ENCODE results near the gene MICAL1. TPM values are rescaled to one million over a fixed set of nuclear protein-coding genes. Genes with fewer than 3 reads are reported as not detected.
A peak's percentile ranks its signal among the peaks of the same experiment; 100 is the strongest.

Gene MICAL1
- 55.5 and 58.7 TPM in 2 replicates for total RNA-seq
- long read RNA-seq, partial matches to known transcripts: 7 of 9 reads
- long read RNA-seq, other reads (novel, unspliced or antisense): 2 of 9 reads

- Mint-ChIP-seq H3K27ac (ENCODE audit: unreplicated experiment) (peak within 1 kb of the TSS; percentile 98), H3K9me3 (no peaks in the 10 kb centered on the region), H3K4me3 (peak within 1 kb of the TSS; percentile 95), H3K4me1 (peaks cover 31% of the 10 kb centered on the region), H3K27me3 (ENCODE audit: low read depth) (peaks cover 2% of the 10 kb centered on the region), H3K36me3 (ENCODE audit: low read depth) (no peaks in the 10 kb centered on the region)
- peak; percentile 55 for DNase-seq (ENCODE audit: low read depth, low spot score)
- peak; percentile 38 for TF ChIP-seq CTCF (conservative IDR thresholded peaks at IDR 0.05)
These were observed at the start of gene MICAL1 for GRCh38 chr6:109455437-109456110. Gene MICAL1, minus strand, starts transcription at chr6:109455772. Its CDS starts 1,576 bp downstream, at chr6:109454196.

- Mint-ChIP-seq H3K4me1 (peaks cover 8% of the 10 kb centered on the region), H3K36me3 (ENCODE audit: low read depth) (no peaks in the 10 kb centered on the region)
These were observed 48.0 kb upstream of the MICAL1 start for GRCh38 chr6:109503327-109504224.

GRCh38 chr6:109498936-109499335, 43.4 kb upstream of the MICAL1 start:
- Mint-ChIP-seq H3K27me3 (ENCODE audit: low read depth) (no peaks in the 10 kb centered on the region), H3K9me3 (no peaks in the 10 kb centered on the region), H3K36me3 (ENCODE audit: low read depth) (no peaks in the 10 kb centered on the region), H3K4me1 (peaks cover 3% of the 10 kb centered on the region), H3K27ac (ENCODE audit: unreplicated experiment) (no peak overlapping the region), H3K4me3 (no peak overlapping the region)
- TF ChIP-seq CTCF (conservative IDR thresholded peaks at IDR 0.05): no peak
- no peak for DNase-seq (ENCODE audit: low read depth, low spot score)

More at GRCh38 chr6:109503327-109504224, 48.0 kb upstream of the MICAL1 start:
- TF ChIP-seq CTCF (conservative IDR thresholded peaks at IDR 0.05): no peak
- H3K27me3 Mint-ChIP-seq (ENCODE audit: low read depth): no peaks in the 10 kb centered on the region
- no peaks in the 10 kb centered on the region for H3K9me3 Mint-ChIP-seq
- H3K4me3 Mint-ChIP-seq: no peak overlapping the region
- H3K27ac Mint-ChIP-seq (ENCODE audit: unreplicated experiment): no peak overlapping the region
- no peak for DNase-seq (ENCODE audit: low read depth, low spot score)

- Mint-ChIP-seq H3K4me1 (peaks cover 3% of the 10 kb centered on the region), H3K27ac (ENCODE audit: unreplicated experiment) (no peak overlapping the region), H3K9me3 (no peaks in the 10 kb centered on the region), H3K27me3 (ENCODE audit: low read depth) (no peaks in the 10 kb centered on the region), H3K4me3 (no peak overlapping the region), H3K36me3 (ENCODE audit: low read depth) (no peaks in the 10 kb centered on the region)
- no peak for DNase-seq (ENCODE audit: low read depth, low spot score)
- no peak for TF ChIP-seq CTCF (conservative IDR thresholded peaks at IDR 0.05)
These were observed 42.5 kb upstream of the MICAL1 start for GRCh38 chr6:109498052-109498451.

- Mint-ChIP-seq H3K9me3 (no peaks in the 10 kb centered on the region), H3K36me3 (ENCODE audit: low read depth) (no peaks in the 10 kb centered on the region), H3K4me1 (peaks cover 6% of the 10 kb centered on the region), H3K4me3 (no peak overlapping the region), H3K27me3 (ENCODE audit: low read depth) (no peaks in the 10 kb centered on the region), H3K27ac (ENCODE audit: unreplicated experiment) (no peak overlapping the region)
- no peak for TF ChIP-seq CTCF (conservative IDR thresholded peaks at IDR 0.05)
- DNase-seq (ENCODE audit: low read depth, low spot score): no peak
These were observed 40.6 kb upstream of the MICAL1 start for GRCh38 chr6:109496036-109496772.

All from neural crest cell (in vitro differentiated cells).